Breast epithelium (tissue), 3 donors: ENCODE data around the gene PLPPR3.

Source experiments
- CTCF ChIP-seq, 3 donors: fragments of 450-650 bp; IDR thresholded peaks; one replicate each; pipeline ENCODE4 v1.5.1; 2016 to 2017; ENCODE audit warnings: antibody characterized with exemption in 3 of 3, mild to moderate bottlenecking in 3 of 3, moderate library complexity in 3 of 3
- POLR2AphosphoS5 ChIP-seq, 3 donors: sonication (generic); formaldehyde crosslinking; IDR thresholded peaks; one replicate each; pipeline ENCODE4 v1.6.1; 2017; ENCODE audit warnings: antibody characterized with exemption in 3 of 3

GRCh38 chr19:845707-846521 is 24.2 kb upstream of the PLPPR3 start:
- TF ChIP-seq CTCF (IDR thresholded peaks at IDR 0.05) = no peak
- TF ChIP-seq POLR2AphosphoS5 (IDR thresholded peaks at IDR 0.05) = no peak
